ENCODE data around the gene OR14I1. TPM values are rescaled to one million over a fixed set of nuclear protein-coding genes. Genes with fewer than 3 reads are reported as not detected.

OR14I1 gene
- not detected in 2 replicates for total RNA-seq (2014; rRNA removed)
- not detected for polyA plus RNA-seq (2012)

- no peak for DNase-seq (ENCODE audit: low read depth)
Measured at GRCh38 chr1:248702714-248703113, at the start of gene OR14I1. OR14I1 (minus strand) TSS chr1:248702766.

- DNase-seq (ENCODE audit: low read depth): no peak
Measured at GRCh38 chr1:248751635-248752034, 49.1 kb upstream of the OR14I1 start.

GRCh38 chr1:248751142-248751541 is 48.6 kb upstream of the OR14I1 start:
- no peak for DNase-seq (ENCODE audit: low read depth)

GRCh38 chr1:248750496-248750895 is 47.9 kb upstream of the OR14I1 start:
- DNase-seq (ENCODE audit: low read depth): no peak

GRCh38 chr1:248748211-248748610 is 45.6 kb upstream of the OR14I1 start:
- DNase-seq (ENCODE audit: low read depth): no peak

GRCh38 chr1:248740876-248741275 is 38.3 kb upstream of the OR14I1 start:
- no peak for DNase-seq (ENCODE audit: low read depth)

- no peak for DNase-seq (ENCODE audit: low read depth)
Measured at GRCh38 chr1:248739572-248740205, 37.1 kb upstream of the OR14I1 start.

GRCh38 chr1:248737457-248737856 is 34.9 kb upstream of the OR14I1 start:
- no peak for DNase-seq (ENCODE audit: low read depth)

GRCh38 chr1:248736977-248737376 is 34.4 kb upstream of the OR14I1 start:
- no peak for DNase-seq (ENCODE audit: low read depth)

- DNase-seq (ENCODE audit: low read depth): no peak
Measured at GRCh38 chr1:248733566-248733965, 31.0 kb upstream of the OR14I1 start.

- no peak for DNase-seq (ENCODE audit: low read depth)
Measured at GRCh38 chr1:248730507-248731335, 28.2 kb upstream of the OR14I1 start.

GRCh38 chr1:248714248-248714647 is 11.7 kb upstream of the OR14I1 start:
- peak; percentile 8 for DNase-seq (ENCODE audit: low read depth)

- DNase-seq (ENCODE audit: low read depth): no peak
Measured at GRCh38 chr1:248710305-248710900, 7.8 kb upstream of the OR14I1 start.

- no peak for DNase-seq (ENCODE audit: low read depth)
Measured at GRCh38 chr1:248704606-248705005, 2.0 kb upstream of the OR14I1 start.

- DNase-seq (ENCODE audit: low read depth): no peak
Measured at GRCh38 chr1:248703674-248704073, 1.1 kb upstream of the OR14I1 start.

- no peak for DNase-seq (ENCODE audit: low read depth)
Measured at GRCh38 chr1:248699099-248699498, 3.5 kb downstream of the OR14I1 start.

- no peak for DNase-seq (ENCODE audit: low read depth)
Measured at GRCh38 chr1:248697907-248698306, 4.7 kb downstream of the OR14I1 start.

GRCh38 chr1:248696774-248697173 is 5.8 kb downstream of the OR14I1 start:
- no peak for DNase-seq (ENCODE audit: low read depth)

GRCh38 chr1:248696261-248696660 is 6.3 kb downstream of the OR14I1 start:
- no peak for DNase-seq (ENCODE audit: low read depth)

- no peak for DNase-seq (ENCODE audit: low read depth)
Measured at GRCh38 chr1:248695451-248696132, 7.0 kb downstream of the OR14I1 start.

- DNase-seq (ENCODE audit: low read depth): no peak
Measured at GRCh38 chr1:248691567-248692155, 10.9 kb downstream of the OR14I1 start.

Measured in LHCN-M2 (cell line).